ENCODE data around the gene FOXE1.
A peak's percentile ranks its signal among the peaks of the same experiment; 100 is the strongest.

The FOXE1 gene

GRCh38 chr9:97840521-97840920 is 12.5 kb upstream of the FOXE1 start:
- Histone ChIP-seq H3K27me3 (ENCODE audit: insufficient read depth, poor library complexity, severe bottlenecking) (peaks cover 4% of the 10 kb centered on the region), H3K4me3 (ENCODE audit: severe bottlenecking) (no peak overlapping the region), H3K4me1 (ENCODE audit: insufficient read depth, poor library complexity, severe bottlenecking) (no peaks in the 10 kb centered on the region), H3K27ac (ENCODE audit: poor library complexity, severe bottlenecking) (no peak overlapping the region), H3K36me3 (ENCODE audit: low read depth) (no peaks in the 10 kb centered on the region), H3K9me3 (ENCODE audit: severe bottlenecking) (no peaks in the 10 kb centered on the region)
- ATAC-seq (ENCODE audit: low read depth) (no peak), DNase-seq (ENCODE audit: low spot score) (no peak)
- TF ChIP-seq, protein P1, sequence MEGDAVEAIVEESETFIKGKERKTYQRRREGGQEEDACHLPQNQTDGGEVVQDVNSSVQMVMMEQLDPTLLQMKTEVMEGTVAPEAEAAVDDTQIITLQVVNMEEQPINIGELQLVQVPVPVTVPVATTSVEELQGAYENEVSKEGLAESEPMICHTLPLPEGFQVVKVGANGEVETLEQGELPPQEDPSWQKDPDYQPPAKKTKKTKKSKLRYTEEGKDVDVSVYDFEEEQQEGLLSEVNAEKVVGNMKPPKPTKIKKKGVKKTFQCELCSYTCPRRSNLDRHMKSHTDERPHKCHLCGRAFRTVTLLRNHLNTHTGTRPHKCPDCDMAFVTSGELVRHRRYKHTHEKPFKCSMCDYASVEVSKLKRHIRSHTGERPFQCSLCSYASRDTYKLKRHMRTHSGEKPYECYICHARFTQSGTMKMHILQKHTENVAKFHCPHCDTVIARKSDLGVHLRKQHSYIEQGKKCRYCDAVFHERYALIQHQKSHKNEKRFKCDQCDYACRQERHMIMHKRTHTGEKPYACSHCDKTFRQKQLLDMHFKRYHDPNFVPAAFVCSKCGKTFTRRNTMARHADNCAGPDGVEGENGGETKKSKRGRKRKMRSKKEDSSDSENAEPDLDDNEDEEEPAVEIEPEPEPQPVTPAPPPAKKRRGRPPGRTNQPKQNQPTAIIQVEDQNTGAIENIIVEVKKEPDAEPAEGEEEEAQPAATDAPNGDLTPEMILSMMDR (IDR thresholded peaks at IDR 0.05; ENCODE audit: poor library complexity, severe bottlenecking) = no peak

- no peak overlapping the region for H3K27ac ChIP-seq (ENCODE audit: poor library complexity, severe bottlenecking)
- H3K4me3 ChIP-seq (ENCODE audit: severe bottlenecking) = no peak overlapping the region
- TF ChIP-seq, protein P1 (IDR thresholded peaks at IDR 0.05; ENCODE audit: poor library complexity, severe bottlenecking) = no peak
- ATAC-seq (ENCODE audit: low read depth) (no peak), DNase-seq (ENCODE audit: low spot score) (no peak)
- H3K27me3 ChIP-seq (ENCODE audit: insufficient read depth, poor library complexity, severe bottlenecking) = peaks cover 15% of the 10 kb centered on the region
- H3K9me3 ChIP-seq (ENCODE audit: severe bottlenecking) = no peaks in the 10 kb centered on the region
- H3K4me1 ChIP-seq (ENCODE audit: insufficient read depth, poor library complexity, severe bottlenecking) = no peaks in the 10 kb centered on the region
- no peaks in the 10 kb centered on the region for H3K36me3 ChIP-seq (ENCODE audit: low read depth)
Measured at GRCh38 chr9:97842960-97843359, 10.1 kb upstream of the FOXE1 start.

DNA sequence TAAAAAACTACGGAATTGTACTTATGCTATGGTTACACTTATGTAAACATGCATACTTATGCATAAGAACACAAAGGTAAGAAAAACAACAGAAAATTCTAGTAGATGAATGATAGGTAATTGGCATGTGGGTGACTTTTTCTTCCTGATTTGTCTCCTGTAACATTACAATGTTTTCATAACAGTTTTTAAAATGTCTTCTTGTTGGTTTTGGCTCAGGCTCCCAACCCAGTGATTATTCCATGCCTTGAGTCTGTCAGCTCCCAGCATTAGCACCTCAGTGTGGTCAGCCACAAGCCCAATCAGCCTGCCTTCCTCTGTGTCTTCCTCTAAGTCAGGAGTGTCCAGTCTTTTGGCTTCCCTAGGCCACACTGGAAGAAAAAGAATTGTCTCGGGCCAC is 7.9 kb upstream of the FOXE1 start:
- H3K4me3 ChIP-seq (ENCODE audit: severe bottlenecking) = no peak overlapping the region
- no peak for DNase-seq (ENCODE audit: low spot score)
- no peaks in the 10 kb centered on the region for H3K9me3 ChIP-seq (ENCODE audit: severe bottlenecking)
- no peaks in the 10 kb centered on the region for H3K36me3 ChIP-seq (ENCODE audit: low read depth)
- no peak overlapping the region for H3K27ac ChIP-seq (ENCODE audit: poor library complexity, severe bottlenecking)
- H3K27me3 ChIP-seq (ENCODE audit: insufficient read depth, poor library complexity, severe bottlenecking) = peaks cover 36% of the 10 kb centered on the region
- TF ChIP-seq, protein P1 (IDR thresholded peaks at IDR 0.05; ENCODE audit: poor library complexity, severe bottlenecking) = no peak
- H3K4me1 ChIP-seq (ENCODE audit: insufficient read depth, poor library complexity, severe bottlenecking) = no peaks in the 10 kb centered on the region
- ATAC-seq (ENCODE audit: low read depth) = no peak

- H3K4me1 ChIP-seq (ENCODE audit: insufficient read depth, poor library complexity, severe bottlenecking) = no peaks in the 10 kb centered on the region
Measured at GRCh38 chr9:97845763-97846162, 7.3 kb upstream of the FOXE1 start.

DNA sequence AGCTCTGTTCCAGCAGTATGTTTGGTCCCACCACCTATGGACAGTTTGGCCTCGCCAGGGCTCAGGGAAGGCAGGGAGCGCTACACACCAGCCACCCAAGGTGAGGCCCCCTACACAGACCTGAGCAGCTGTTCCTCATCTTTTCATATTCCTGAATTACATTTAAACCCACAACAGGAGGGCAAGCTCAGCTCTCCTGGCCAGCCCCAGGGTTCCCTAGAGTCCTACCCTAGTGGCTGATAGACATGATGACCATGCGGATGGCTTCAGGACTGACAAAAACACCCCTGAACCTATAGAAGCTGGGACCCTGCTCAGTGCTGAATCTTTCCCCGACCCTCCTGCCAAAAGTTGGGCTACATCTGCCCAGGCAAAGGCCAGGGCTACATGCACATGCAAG is 6.7 kb upstream of the FOXE1 start:
- H3K27ac ChIP-seq (ENCODE audit: poor library complexity, severe bottlenecking) = no peak overlapping the region
- DNase-seq (ENCODE audit: low spot score) = no peak
- no peak overlapping the region for H3K4me3 ChIP-seq (ENCODE audit: severe bottlenecking)
- H3K36me3 ChIP-seq (ENCODE audit: low read depth) = no peaks in the 10 kb centered on the region
- peaks cover 42% of the 10 kb centered on the region for H3K27me3 ChIP-seq (ENCODE audit: insufficient read depth, poor library complexity, severe bottlenecking)
- H3K4me1 ChIP-seq (ENCODE audit: insufficient read depth, poor library complexity, severe bottlenecking) = no peaks in the 10 kb centered on the region
- TF ChIP-seq, protein P1 (IDR thresholded peaks at IDR 0.05; ENCODE audit: poor library complexity, severe bottlenecking) = no peak
- no peaks in the 10 kb centered on the region for H3K9me3 ChIP-seq (ENCODE audit: severe bottlenecking)
- peak; percentile 13; the same call in 1 of the 3 replicates for ATAC-seq (ENCODE audit: low read depth)

More at GRCh38 chr9:97845763-97846162, 7.3 kb upstream of the FOXE1 start:
- peaks cover 37% of the 10 kb centered on the region for H3K27me3 ChIP-seq (ENCODE audit: insufficient read depth, poor library complexity, severe bottlenecking)
- DNase-seq (ENCODE audit: low spot score) (no peak), ATAC-seq (ENCODE audit: low read depth) (no peak)
- no peak overlapping the region for H3K27ac ChIP-seq (ENCODE audit: poor library complexity, severe bottlenecking)
- no peaks in the 10 kb centered on the region for H3K9me3 ChIP-seq (ENCODE audit: severe bottlenecking)
- no peaks in the 10 kb centered on the region for H3K36me3 ChIP-seq (ENCODE audit: low read depth)
- H3K4me3 ChIP-seq (ENCODE audit: severe bottlenecking) = no peak overlapping the region
- TF ChIP-seq, protein P1 (IDR thresholded peaks at IDR 0.05; ENCODE audit: poor library complexity, severe bottlenecking) = no peak
